Stimulated activated CD4-positive, alpha-beta T cell treated with anti-CD3 and anti-CD28 coated beads, Interleukin-15, amount 100 ng/mL, for 24 hours (primary cell): ENCODE data around the gene AUTS2.

Experiments
- DNase-seq: peaks from one replicate; pipeline ENCODE4 v3.0.0-alpha.2; 2020

The AUTS2 gene

DNA sequence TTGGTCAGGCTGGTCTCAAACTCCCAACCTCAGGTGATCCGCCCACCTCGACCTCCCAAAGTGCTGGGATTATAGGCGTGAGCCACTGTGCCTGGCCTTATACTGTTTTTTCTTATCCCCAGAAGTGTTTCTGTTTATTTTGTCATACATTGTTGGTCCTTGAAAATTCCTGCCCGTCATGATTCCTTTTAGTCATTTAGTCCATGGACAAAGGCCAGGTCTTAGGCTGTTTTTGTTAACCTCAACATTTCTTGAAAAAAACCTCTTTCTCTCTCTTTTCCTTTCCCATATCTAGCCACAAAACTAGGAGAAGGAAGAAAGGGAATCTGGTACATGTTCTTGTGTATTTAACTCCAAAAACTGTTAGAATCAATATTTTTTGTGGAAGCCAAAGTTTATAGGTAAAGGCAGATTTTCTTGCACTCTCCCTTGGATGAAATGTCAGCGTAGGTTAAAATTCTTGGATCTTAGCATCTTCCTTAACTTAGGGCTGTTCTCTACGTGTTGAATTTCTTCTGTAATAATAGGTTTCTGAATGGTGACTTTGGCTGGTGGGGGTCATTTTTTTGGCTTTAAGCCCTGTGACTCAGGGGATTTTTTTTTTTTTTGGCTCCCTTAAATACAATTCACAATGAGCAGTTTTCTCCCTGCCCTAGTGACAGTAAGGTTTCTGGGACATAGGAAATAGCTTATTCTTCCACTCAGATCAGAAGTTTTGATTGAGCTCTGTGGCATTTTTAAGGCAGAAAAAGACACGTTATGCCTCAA, 500.8 kb downstream of the AUTS2 start:
- no peak for DNase-seq

DNA sequence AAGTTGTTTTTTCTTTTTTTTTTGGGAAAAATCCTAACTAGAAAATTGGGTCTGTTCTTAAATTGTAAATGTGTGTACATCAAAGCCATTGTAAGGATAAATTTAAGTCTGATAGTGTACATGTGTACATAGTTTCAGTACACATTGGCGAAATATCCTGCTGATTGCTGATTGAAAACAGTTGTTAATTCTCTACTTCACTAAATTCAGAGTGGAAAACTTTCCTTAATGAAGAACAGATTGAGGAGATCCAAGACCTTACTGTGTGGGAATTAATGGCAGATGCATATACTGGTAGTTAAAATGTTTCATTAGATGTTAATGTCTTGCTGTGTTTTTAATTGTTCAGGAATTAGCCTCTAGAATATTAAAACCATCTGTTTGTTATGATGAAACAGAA, 506.0 kb downstream of the AUTS2 start:
- DNase-seq: no peak

DNA sequence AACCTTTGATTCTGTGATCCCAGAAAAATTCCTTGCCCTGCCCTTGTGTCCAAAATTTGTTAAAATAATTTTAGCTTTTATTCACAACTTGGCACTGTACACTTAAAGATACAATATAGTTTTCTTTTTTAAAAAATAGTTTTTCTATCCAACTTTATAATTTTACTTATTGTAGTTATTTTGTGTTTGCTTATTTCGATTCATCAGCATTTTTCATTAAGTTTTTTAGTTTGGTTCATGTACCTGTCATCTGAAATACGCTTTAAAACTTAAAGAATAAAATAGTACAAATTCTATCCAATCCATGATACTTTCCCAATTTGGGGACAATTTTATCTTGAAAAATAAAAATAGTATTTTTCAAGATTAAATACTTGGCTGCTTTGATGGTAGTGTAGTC, 514.8 kb downstream of the AUTS2 start:
- no peak for DNase-seq

DNA sequence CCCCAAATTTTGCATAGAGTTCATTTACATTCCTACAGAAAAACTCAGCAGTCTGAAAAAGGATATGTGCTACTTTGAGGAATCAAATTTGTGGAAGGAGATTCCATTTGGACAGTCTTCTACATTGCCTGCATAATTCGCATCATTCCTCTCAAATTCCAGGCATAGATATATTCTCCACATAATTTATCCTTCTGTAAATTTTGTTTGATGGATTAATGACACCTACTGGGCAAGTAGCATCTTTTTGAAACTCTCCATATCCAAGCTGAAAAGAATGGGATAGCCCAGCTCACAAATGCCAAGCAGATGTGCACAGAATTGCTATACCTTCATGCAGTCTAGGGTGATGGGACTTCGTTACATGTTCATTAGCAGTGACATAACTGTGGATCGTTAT, 515.3 kb downstream of the AUTS2 start:
- no peak for DNase-seq

DNA sequence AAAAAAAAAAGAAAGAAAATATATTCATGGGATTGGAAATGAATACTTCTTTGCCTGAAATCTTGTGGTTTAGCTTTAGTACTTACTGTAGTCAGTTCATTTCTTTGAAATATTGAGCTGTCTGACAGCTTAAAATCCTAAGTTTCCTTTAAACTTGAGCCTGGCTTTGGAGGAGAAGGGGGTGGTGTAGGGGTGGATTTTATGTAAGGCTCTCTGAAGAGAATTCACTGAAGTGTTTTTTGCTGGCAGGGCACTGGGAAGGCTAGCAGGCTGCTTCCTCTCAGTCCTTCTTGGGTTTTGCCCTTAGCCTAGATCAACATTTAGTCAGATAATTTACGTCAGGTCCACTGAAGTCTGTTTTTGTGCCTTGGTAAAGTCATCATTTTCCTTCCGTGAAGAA, 516.5 kb downstream of the AUTS2 start:
- no peak for DNase-seq

DNA sequence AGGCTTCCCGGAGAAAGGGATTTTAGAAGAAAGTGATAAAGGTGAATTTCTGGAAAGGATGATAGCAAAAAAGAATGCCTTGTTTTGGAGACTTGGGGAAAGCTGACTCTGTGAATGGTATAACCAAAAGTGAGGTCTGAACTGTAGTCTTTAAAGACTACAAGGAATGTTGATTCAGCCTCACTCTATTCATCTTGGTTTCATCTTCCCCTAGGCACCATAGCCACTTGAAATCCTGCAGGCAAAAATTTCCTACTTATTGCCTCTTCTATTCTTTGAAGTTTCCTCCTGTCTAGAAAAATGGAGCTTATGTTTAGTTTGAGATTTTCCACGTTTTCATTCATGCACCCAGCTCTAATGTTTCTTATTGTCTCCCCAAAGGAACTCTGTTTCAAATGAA, 518.0 kb downstream of the AUTS2 start:
- DNase-seq: no peak

DNA sequence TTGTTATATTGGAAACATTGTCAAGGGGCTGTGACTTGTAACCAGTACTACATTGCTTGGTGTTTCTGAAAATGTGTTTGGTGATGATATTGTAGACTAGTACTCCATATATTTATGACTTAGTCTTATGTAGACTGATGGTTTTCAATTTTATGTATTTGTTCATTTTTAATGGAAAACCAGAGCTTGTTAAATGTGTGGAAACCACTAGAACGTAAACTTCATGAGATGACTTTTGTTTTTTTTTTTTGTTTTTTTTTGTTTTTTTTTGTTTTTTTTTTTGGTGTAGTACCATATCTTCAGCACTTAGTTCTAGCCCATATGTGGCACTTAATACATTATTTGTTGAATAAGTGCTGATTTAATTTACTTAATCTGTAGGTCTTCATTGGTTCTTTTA, 518.6 kb downstream of the AUTS2 start:
- no peak for DNase-seq

DNA sequence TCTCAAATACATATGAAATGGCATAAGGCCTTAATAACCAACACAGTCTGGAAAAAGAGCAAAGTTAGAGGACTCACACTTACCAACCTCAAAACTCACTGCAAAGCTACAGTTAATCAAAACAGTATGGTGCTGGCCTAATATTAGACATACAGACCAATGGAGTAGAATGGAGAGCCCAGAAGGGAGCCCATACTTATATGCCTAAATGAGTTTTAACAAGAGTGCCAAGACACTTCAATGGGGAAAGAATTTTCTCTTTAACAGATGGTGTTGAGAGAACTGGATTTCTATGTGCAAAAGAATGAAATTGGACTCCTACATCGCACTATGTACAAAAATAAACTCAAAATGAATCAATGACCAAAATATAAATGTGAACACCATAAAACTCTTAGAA, 522.6 kb downstream of the AUTS2 start:
- no peak for DNase-seq

DNA sequence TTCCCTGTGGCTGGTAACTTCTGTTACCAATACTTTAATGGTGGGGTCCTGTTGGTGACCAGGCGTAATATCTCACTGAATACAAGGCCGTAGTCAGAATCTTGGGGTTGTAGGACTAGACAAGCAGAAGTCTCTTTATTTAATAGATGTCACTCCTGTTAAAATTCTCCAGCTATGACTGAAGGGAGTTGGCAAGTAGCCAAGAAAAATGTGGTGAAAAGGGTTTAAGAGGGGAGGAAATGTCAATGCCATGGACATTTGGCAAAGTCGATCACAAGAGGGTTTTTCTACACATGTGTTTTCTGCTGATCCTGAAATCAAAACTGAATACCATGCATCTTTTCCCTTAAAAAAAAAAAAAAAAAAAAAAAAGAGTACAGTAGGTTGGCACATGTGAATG, 533.5 kb downstream of the AUTS2 start:
- no peak for DNase-seq

DNA sequence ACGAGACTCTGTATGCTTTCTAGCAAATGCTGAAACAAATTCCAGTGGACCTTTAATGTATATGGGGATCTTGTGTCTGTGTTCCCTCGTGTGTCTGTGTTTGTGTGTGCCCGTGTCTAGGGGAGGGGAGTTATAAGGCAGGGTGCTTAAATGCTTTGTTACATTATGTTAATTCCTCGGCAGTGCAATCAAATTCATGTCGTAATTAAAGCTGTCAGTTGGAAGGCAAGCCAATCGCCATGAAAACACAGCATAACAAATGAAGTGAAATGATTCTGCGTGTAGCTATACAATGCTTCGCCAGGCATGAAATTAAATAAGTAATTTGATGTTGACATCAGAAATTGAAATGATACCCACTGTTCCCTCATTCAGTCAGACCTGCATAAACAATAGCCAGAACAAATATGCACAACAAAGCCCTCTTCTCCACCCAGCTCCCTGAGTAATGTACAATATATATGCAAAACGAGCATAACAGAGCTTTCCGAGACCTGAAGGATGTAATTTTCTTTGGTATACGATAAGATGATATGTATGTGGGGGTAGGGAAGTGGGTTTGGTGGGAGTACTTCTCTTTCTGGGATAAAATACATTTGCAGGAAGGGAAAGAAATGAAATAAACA, 534.1 kb downstream of the AUTS2 start:
- no peak for DNase-seq

DNA sequence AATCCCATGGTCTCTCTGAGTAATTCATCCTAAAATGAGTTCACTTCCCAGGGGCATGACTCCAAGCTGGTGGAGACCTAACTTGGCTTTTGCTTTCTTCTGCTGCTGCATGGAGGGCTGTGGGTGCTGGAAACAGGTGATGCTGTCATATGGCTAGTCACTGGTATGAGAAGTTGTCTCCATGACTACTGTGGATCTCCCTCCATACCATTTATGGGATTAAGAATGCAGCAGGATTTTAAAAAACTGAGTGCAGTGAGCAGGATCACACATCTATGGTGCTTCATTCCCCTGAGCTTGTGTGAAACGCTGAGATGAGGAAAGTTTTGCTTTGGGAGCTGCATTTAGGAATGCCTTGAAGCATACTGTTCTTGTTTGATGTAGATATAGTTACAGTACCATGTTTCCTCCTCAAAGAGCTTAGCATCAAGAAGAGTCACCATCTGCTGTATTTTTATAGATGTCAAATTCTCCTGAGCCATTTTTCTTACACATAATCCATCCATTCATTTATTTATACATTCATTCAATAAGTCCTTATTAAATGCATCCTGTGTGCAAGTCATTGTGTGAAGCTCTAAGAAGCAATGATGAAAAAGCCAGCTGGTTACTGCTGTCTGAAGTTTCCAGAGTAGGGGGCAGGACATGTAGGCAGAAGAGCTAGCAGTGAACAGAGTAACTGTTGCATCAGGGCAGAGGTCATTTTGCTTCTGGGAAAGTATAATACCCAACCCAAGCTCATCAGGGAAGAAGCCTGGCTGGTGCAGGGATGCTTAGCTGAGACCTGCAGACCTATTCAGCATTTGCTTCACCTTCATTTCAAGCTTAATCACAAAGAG, 534.8 kb downstream of the AUTS2 start:
- DNase-seq: no peak

DNA sequence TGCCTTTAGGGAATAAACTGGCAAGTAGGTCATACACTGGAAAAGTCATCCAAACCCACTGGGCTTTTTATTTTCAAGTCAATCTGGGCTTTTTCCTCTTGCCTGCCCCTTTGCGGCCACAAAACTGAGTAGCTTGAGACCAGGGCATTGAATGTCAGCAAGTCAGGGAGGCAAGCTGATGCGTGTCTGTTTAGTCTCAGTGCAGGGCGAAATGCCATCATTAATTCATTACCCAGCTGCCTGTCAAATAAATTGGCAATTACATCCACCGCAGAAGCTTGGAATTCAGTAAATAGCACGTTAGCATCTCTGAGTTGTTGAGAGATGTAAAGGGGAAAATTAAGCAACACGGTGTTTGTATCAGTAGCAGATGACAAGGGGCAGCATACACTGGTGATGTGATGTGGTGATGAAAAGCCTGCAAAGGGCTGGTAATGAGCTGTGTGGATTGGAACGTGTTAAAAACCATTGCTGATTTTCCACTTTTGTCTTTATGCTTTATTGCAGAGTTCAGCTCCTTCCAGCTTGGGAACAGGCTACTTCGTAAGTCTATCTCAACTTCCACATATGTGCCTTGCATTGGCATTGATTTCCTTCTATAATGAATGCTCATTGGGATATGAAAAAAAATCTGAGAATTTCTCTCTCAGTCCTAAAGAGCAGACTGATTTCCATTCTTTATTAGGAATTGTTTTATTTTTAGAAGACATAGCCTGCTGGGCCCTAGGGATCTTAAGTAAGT, 535.9 kb downstream of the AUTS2 start:
- DNase-seq: no peak

DNA sequence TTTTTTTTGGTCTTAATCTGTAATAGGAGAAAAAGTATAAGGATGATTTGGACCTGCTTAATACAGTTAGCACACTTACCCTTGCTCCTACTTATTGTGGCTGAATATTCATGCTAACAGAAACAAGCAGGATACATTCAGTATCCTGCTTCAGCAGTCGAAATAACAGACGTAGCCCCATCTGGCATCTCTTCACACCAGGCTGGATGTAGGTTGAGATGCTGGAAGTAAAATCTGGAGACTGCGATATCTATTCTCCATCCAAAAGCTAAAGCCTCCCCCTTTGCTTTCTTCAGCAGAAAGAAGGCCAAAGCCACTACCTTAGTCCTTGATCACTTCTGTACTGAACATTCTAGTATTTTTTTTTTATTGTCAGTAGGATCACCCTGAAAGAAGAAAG, 537.4 kb downstream of the AUTS2 start:
- DNase-seq: no peak

DNA sequence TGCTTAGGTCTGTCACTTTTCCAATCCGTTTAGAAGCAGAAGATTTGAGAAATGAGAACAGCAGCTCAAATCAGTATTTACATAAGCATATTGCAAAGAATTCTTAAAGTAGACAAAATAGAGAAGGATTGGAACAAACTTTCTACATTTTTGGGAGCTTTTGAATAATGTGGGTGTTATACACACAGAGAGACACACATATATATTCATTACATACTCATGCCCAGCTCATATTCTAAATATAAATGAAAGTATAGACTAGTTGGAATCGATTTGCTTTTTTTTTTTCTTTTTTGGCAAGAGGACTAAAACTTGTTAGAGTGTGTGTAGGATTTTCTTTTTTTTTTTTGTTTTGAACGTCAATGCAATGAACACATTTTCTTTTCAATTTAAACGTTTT, 538.9 kb downstream of the AUTS2 start:
- DNase-seq: no peak

DNA sequence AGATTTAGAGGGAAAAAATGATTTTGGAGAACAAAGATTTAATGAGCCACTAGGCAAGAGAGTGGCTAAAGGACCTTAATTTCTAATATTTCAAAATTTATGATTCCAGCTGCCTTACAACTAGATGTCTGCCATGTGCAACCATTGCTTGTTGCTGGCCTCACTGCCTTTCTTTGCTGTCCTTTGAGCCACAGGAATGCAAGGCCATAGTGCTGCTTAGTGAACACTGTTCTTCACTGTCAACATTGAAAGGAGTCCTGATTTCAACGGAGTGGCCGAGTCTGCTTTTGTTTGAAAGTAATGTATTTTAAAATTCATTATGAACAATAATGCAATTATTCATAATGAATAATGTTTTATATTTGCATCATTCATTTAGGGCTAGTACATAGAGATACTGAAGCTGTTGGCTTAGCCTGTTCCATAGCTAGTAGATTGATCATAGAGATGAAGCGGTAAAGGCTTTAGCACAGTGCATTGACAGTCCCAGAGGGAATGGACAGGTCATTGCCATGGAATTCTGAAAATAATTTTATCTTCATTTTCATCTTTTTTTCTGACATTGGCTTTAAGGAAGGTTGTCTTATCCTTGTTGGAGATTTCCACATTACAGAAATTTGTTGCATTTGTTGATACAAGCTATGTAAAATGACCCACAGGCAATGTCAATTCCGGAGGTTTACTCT, 544.1 kb downstream of the AUTS2 start:
- DNase-seq: no peak

DNA sequence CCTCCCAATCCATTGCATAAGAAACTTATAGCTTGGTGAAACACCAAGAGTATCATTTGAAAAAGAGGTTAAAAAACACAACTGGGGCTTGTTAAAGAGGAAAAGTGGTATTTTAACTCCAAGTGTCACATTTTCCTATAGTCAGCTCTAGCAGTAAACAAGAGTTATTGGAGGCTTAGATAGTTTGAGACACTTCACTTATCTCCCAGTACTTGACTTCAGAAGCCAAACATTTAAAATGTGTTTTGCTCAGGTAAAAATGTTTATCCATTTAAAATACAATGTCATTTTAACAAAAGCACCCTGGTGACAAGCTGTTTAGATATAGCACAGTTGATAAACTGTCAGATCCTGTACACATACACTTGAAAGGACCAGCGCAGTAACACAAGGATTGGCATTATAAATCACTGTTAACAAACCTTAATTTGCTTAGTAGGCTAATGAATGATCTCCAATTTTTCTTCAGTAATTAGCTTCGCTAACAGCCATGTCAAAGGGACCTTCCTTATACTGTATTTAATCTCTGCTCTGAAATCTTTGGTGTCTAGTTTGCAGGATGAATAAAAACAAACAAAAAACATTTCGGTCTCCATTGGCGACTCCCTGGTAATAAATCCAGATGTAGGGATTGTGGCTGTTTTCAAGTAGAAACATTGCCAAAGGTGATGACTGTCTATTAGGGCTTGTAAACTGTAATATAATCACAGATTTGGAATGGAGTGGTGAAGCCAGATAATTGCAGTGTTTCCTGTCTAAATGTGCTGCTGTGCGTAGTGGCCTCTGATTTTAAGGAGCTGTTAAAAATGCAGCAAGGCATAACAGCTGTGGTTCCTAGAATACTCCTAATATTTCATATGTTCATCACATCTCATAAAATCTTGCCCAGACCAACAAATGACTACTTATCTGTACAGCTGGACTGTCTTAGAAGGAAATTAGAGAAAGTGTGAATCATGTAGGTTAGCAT, 545.1 kb downstream of the AUTS2 start:
- DNase-seq: no peak

DNA sequence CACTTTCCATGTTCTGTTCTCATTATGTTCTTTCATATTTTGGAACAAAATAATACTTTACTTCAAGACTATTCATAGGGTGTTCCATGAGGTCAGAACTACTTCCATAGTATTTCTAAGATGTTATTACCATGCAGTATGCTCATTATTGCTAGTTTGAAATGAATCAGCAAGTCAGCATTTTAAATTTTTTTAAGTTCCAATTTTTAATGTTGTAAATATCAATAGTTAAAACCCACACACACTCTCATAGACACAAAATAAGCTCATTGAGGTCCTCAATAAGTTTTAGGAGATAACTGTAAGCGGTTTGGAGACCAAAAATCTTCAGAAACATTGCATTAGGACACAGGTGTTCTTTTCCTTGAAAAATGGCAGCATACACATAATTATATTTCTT, 550.7 kb downstream of the AUTS2 start:
- DNase-seq: no peak

DNA sequence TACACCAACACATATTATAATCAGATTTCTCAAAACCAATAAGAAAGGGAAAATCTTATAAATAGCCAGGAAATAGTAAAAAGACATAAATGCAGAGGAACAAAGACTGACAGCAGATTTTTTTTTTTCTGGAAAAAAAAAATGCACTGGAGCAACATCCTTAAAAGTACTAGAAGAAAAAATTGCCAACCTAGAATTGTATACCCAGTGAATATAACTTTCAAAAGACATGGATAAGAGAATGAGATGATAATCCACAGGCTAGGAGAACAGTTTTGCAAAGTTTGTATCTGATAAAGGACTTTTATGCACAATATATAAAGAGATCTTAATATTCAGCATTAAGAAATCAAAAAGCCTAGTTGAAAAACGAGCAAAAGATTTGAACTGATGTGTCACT, 554.0 kb downstream of the AUTS2 start:
- no peak for DNase-seq

DNA sequence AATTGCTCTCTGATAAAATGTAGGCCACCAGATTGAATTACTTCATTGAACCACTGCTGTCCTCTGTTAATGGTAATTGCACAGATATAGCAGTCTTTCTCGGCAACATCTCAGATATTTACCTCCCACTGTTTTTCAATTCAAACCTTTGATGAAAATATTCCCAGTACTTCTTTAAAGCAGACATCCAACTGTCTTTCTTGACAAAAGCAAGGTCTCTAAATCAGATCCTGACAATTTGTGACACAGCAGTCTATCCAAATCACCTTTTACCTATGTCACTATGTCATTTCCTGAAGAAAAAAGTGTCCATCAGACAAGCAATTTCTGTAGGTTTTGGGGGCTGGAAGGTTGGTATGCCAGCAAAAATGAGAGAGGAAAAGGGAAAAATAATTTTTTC, 555.7 kb downstream of the AUTS2 start:
- DNase-seq: no peak

DNA sequence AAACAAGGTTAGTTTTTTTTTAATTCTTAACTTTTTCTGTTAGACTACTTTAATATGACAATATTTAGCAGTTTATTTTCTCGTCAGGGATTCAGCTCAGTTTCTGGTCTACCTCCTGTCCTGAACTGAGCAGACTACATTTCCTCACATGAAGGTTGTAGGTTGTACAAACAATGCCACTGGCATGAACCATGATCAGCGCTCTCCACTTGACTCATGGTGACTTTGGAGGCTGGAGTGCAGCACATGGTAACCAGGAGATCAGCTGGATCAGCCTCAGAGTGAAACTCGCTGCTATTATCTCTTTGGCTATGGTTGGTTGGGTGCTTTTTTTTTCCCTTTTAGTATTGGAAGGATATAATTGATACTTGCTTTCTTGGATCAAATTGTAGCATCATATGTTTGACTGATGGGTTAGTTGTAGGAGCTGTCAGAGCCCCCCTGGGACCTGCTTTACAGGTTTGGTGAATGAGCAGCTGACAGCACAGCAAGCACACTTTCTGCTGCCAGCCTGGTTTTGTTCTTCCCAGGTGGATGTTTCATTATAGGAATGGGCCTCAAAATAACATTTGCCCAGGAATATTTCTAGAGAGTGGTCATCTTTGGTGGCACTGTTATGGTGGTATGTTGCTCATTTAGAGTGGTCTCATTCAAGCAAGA, 556.4 kb downstream of the AUTS2 start:
- DNase-seq: no peak

DNA sequence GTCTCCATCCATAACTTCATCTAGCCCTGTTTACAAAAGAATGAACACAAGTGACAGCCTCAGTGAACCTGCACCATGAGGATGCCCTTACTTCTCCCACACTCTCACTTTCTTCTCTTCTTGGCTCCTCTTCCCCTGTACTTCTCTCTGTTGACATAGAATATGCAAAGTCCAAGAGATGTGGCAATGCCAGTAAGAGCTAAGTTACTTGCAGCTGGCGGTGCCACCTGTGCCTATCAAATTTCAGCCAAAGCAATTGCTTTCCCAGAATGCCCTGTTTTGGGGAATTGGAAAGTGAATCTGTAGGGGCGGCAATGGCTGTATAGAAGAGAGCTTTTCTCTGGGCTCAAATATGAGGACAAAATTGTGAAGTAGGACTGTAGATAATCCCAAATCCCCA, 557.8 kb downstream of the AUTS2 start:
- no peak for DNase-seq
